Peyer's patch (tissue), 4 donors: Measurements from ENCODE around the gene INTS11. TPM values are rescaled to one million over a fixed set of nuclear protein-coding genes. Genes with fewer than 3 reads are reported as not detected.

Experiments used
- DNase-seq, 3 donors: peaks; one replicate each; pipeline ENCODE4 v3.0.0-alpha.2; 2017 to 2019
- H3K27ac ChIP-seq, 4 donors: fragments of 200-600 bp; sonication (generic); one replicate each; pipeline ENCODE4 v1.5.1; 2016 to 2019
- H3K27me3 ChIP-seq, 2 donors: fragments of 200-600 bp; sonication (generic); one replicate each; pipeline ENCODE4 v1.5.1; 2019
- H3K36me3 ChIP-seq, 3 donors: fragments of 200-600 bp; sonication (generic); one replicate each; pipeline ENCODE4 v1.5.1; 2016 to 2019
- H3K4me1 ChIP-seq, 4 donors: fragments of 200-600 bp; sonication (generic); one replicate each; pipeline ENCODE4 v1.5.1; 2016 to 2019
- H3K4me3 ChIP-seq, 4 donors: fragments of 200-600 bp; sonication (generic); 1 replicate in 3 of 4; 2 replicates in 1 of 4; pipeline ENCODE4 v1.5.1; 2016 to 2019; ENCODE audit warnings: mild to moderate bottlenecking in 1 of 4
- H3K9me3 ChIP-seq, 4 donors: fragments of 200-600 bp; sonication (generic); one replicate each; pipeline ENCODE4 v1.5.1; 2016 to 2019; ENCODE audit warnings: mild to moderate bottlenecking in 1 of 4
- POLR2A ChIP-seq, 2 donors: fragments of 450-650 bp; IDR thresholded peaks; one replicate each; pipeline ENCODE4 v1.5.1; 2017; ENCODE audit warnings: antibody characterized with exemption in 2 of 2, mild to moderate bottlenecking in 2 of 2, moderate library complexity in 2 of 2
- total RNA-seq, 4 donors: library from RNA; depleted of rRNA; stranded (reverse); fragments of >200 nt; gene quantifications; one replicate each; pipeline ENCODE4 v1.1.0, GENCODE V29; 2016
- TF ChIP-seq, protein P1 (sequence below), 6 experiments: fragments of 450-650 bp in 4 of 6; fragments of 200-600 bp in 2 of 6; sonication (generic) in 1 of 6; IDR thresholded peaks; one replicate each; pipeline ENCODE4 v1.5.1; 2017 to 2019; ENCODE audit warnings: antibody characterized with exemption in 6 of 6, mild to moderate bottlenecking in 3 of 6, moderate library complexity in 1 of 6

The INTS11 gene
- total RNA-seq, 4 donors from 2014 or later = 146 to 359 (median 273) TPM

DNA sequence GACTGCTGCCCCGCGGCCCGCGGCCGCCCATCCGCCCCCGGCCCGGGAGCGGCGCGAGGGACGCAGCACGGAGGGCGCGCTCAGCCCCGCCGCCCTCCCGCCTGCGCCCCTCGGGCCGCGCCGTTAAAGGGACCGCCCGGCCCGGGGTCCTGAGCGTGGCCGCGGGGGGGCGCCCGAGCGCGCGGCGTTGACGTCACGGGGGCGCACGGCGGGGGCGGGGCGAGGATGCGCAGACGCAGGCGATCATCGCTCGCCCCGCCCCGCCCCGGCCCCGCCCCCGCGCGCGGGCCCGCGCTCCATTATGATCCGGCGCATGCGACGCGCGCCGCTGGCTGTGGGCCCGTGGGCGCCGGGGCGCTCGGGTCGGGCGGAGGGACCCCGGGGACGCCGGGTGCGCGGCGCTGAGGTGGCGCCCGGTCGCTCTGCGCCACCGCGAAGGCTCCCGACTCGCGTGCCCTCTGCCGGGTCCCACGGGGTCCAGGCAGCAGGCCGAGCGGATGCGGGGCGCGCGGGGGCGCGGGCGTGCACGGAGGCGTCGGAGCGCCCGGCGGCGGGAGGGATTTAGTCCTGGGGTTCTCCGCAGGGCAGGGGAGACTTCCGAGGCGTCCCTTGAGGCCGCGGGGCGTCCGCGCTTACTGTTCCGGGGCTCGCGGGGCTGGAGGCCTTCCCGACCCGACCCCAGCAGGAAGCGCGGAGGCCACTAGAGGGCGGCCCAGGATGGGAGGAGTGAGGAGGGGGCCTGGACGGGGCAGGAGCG, 25.0 kb upstream of the INTS11 start, which contains the start of gene DVL1:
Gene DVL1, minus strand, starts transcription at position 163 of the 757 bp plus-strand sequence. CDS start 353 bp downstream, outside the sequence.
- DNase-seq = peak; percentile 66 to 82 (median 81)
- Histone ChIP-seq H3K36me3 (peaks cover 0 to 7% (median 0%) of the 10 kb centered on the region in 3 donors), H3K4me1 (peaks cover 4 to 71% (median 19%) of the 10 kb centered on the region in 4 donors), H3K9me3 (no peaks in the 10 kb centered on the region), H3K4me3 (peak within 1 kb of the TSS; percentile 80 to 96 (median 90)), H3K27ac (peak within 1 kb of the TSS; percentile 85 to 93 (median 91)), H3K27me3 (no peaks in the 10 kb centered on the region)
- TF ChIP-seq, protein P1, sequence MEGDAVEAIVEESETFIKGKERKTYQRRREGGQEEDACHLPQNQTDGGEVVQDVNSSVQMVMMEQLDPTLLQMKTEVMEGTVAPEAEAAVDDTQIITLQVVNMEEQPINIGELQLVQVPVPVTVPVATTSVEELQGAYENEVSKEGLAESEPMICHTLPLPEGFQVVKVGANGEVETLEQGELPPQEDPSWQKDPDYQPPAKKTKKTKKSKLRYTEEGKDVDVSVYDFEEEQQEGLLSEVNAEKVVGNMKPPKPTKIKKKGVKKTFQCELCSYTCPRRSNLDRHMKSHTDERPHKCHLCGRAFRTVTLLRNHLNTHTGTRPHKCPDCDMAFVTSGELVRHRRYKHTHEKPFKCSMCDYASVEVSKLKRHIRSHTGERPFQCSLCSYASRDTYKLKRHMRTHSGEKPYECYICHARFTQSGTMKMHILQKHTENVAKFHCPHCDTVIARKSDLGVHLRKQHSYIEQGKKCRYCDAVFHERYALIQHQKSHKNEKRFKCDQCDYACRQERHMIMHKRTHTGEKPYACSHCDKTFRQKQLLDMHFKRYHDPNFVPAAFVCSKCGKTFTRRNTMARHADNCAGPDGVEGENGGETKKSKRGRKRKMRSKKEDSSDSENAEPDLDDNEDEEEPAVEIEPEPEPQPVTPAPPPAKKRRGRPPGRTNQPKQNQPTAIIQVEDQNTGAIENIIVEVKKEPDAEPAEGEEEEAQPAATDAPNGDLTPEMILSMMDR (IDR thresholded peaks at IDR 0.05) = peak; percentile 30 to 66 (median 52)
- TF ChIP-seq POLR2A (IDR thresholded peaks at IDR 0.05) = peak in 1 of 2 donors; percentile 63

DNA sequence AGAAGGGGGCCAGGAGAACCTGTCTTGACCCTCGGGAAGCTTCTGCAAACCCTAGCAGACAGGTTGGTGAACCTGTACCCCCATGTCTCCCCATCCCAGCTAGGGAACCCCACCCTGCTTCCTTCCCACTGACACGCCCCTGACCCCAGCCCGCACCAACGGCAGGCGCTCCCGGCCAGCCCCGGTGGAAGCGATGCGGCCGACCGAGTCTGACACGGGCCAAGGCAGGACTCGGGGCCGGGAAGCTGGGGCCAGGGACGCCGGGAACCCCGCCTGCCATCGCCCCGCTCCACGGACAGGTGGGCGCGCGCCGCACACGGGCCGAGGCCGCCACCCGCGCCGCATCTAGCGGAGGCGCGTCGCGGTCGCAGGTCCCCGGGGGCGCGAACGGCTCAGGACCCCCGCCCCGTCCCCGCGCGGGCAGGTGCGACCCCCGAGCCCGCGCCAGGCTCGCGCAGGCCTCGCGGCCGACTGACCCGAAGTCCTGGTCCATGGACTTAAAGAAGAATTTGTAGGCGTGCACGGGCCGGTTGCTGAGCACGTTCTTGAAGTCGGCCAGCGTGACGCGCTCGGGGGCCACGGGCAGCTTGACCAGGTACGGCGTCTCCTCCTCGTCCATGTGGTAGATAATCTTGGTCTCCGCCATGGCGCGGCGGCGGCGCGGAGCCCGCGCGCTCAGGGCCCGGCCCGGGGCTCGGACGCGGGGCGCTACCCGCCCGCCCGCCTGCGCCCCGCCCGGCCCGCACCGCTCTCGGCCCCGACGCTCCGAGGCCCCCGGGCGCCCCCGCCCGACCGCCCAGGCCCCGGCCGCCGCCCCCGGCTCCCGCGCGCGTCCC, 24.2 kb upstream of the INTS11 start:
- H3K9me3 ChIP-seq = no peaks in the 10 kb centered on the region
- no peaks in the 10 kb centered on the region for H3K36me3 ChIP-seq
- no peak for TF ChIP-seq POLR2A (IDR thresholded peaks at IDR 0.05)
- TF ChIP-seq, protein P1 (IDR thresholded peaks at IDR 0.05) = no peak
- no peaks in the 10 kb centered on the region for H3K27me3 ChIP-seq
- DNase-seq = no peak
- peak overlapping the region; percentile 54 to 92 (median 72) for H3K27ac ChIP-seq
- peak overlapping the region; percentile 58 to 93 (median 90) for H3K4me3 ChIP-seq
- H3K4me1 ChIP-seq = peaks cover 4 to 70% (median 17%) of the 10 kb centered on the region in 4 donors

DNA sequence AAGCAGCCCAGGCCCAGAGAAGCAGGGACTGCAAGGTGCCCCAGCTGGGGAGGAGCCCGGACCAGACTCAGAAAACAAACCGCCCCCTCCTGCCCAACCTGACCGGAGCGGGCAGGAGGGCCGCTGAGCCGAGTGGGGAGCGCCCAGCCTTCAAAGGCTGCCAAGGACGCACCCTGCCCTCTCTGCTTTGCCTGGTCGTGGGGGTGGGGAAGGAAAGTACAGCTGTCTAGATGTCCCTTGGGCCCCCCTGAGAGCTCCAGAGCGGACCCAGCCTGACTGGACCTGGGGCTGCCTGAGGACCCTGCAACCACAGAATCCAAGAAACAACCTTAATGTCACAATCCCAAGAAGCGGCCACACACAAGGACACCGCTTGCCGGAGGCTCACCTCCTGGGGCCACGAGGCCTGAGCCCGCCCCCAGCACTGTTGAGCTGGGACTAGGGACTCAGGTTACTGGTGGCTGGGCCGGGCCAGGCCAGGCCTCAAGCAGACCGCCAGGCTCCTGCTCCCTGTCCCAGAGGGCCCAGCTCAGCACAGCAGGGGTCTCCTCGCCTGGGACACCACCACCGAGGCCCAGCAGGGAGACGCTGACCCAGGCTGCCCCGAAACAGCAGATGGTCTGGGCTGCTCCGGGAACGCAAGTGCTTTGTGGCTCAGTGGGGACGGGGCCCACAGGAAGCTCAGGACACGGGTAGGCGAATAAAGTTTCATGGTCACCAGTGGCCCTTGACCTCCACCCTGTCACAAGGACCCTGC, 23.4 kb upstream of the INTS11 start:
- Histone ChIP-seq H3K4me1 (peaks cover under 1 to 62% (median 13%) of the 10 kb centered on the region in 4 donors), H3K36me3 (no peaks in the 10 kb centered on the region), H3K4me3 (peak overlapping the region; percentile 58 to 93 (median 90))

DNA sequence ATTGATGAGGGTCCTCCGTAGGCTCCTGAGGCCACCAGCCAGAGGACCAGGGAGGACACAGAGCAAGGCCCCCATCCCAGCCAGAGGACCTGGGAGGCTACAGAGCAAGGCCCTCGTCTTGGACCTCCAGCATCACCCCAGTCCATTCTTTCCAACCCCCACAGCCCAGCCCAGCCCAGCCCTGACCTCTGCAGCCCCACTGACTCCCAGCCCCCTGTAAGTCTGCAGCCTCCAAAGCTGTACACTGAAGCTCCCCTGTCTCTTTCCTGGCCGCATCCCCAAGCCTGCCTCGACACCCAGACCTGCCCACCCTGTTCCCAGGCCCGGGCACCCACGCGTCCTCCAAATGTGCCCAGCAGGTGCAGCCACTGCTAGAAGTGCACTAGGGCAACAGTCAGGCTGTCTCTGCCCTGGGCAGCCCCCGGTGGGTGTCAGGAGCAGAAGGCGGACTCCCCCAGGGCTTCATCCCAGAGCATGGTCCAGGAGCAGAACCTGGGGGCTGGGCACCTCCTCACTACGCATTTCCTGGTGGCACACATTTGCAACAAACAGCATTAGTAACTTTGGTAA, 22.7 kb upstream of the INTS11 start:
- no peaks in the 10 kb centered on the region for H3K27me3 ChIP-seq
- H3K4me3 ChIP-seq = peak overlapping the region in 2 of 4 donors; percentile 88 to 93
- peaks cover 0 to under 1% (median 0%) of the 10 kb centered on the region in 3 donors for H3K36me3 ChIP-seq
- peak overlapping the region in 2 of 4 donors; percentile 81 to 92 for H3K27ac ChIP-seq
- no peaks in the 10 kb centered on the region for H3K9me3 ChIP-seq
- DNase-seq = no peak
- H3K4me1 ChIP-seq = peaks cover 0 to 55% (median 13%) of the 10 kb centered on the region in 4 donors
- TF ChIP-seq POLR2A (IDR thresholded peaks at IDR 0.05) = no peak
- TF ChIP-seq, protein P1 (IDR thresholded peaks at IDR 0.05) = no peak

More for the DNA sequence above, 23.4 kb upstream of the INTS11 start:
- no peaks in the 10 kb centered on the region for H3K27me3 ChIP-seq
- peak in 2 of 3 donors; percentile 72 to 81 for DNase-seq
- TF ChIP-seq, protein P1 (IDR thresholded peaks at IDR 0.05) = no peak
- no peak for TF ChIP-seq POLR2A (IDR thresholded peaks at IDR 0.05)
- no peaks in the 10 kb centered on the region for H3K9me3 ChIP-seq
- peak overlapping the region; percentile 54 to 92 (median 72) for H3K27ac ChIP-seq
